GM23338 (cell line): ENCODE measurements around the gene NOC2L. TPM values are rescaled to one million over a fixed set of nuclear protein-coding genes. Genes with fewer than 3 reads are reported as not detected.

Experiments
- ATAC-seq: fragments of 200-7000 bp; cut with Tn5 transposase; 3 replicates; pipeline ENCODE4 v1.9.1; 2020
- DNase-seq: peaks from one replicate; pipeline ENCODE4 v3.0.0-alpha.2; 2015; ENCODE audit warnings: low spot score
- H2AFZ ChIP-seq: fragments of 200-600 bp; sonication (generic); 2 replicates; pipeline ENCODE4 v1.8.0; 2016; ENCODE audit warnings: antibody characterized with exemption, mild to moderate bottlenecking, moderate library complexity
- H3F3A ChIP-seq: fragments of 200-600 bp; sonication (generic); replicated peaks from 2 replicates; pipeline ENCODE4 v1.8.0; 2017; ENCODE audit warnings: antibody characterized with exemption, mixed run types, low read depth
- H3K27ac ChIP-seq: fragments of 200-600 bp; sonication (generic); 2 replicates; pipeline ENCODE4 v1.6.1; 2016; ENCODE audit warnings: low read depth
- H3K27me3 ChIP-seq: fragments of 200-600 bp; sonication (generic); 2 replicates; pipeline ENCODE4 v1.8.0; 2016; ENCODE audit warnings: mild to moderate bottlenecking, mixed run types, moderate library complexity; ENCODE audit not compliant: insufficient read depth
- H3K36me3 ChIP-seq: fragments of 200-600 bp; sonication (generic); 2 replicates; pipeline ENCODE4 v1.8.0; 2016; ENCODE audit warnings: mild to moderate bottlenecking; ENCODE audit not compliant: insufficient read depth
- H3K4me1 ChIP-seq: fragments of 200-600 bp; sonication (generic); 2 replicates; pipeline ENCODE4 v1.8.0; 2016; ENCODE audit warnings: mild to moderate bottlenecking, moderate library complexity; ENCODE audit not compliant: insufficient read depth
- H3K4me2 ChIP-seq: fragments of 200-600 bp; sonication (generic); 2 replicates; pipeline ENCODE4 v1.7.1; 2017; ENCODE audit warnings: mixed run types
- H3K4me3 ChIP-seq: fragments of 200-600 bp; sonication (generic); 2 replicates; pipeline ENCODE4 v1.6.1; 2016; ENCODE audit warnings: mixed run types
- H3K79me2 ChIP-seq: fragments of 200-600 bp; sonication (generic); replicated peaks from 2 replicates; pipeline ENCODE4 v1.8.0; 2017; ENCODE audit warnings: mild to moderate bottlenecking; ENCODE audit not compliant: insufficient read depth
- H3K9me2 ChIP-seq: fragments of 200-600 bp; sonication (generic); 2 replicates; pipeline ENCODE4 v1.8.0; 2017; ENCODE audit not compliant: insufficient read depth
- H4K20me1 ChIP-seq: fragments of 200-600 bp; sonication (generic); replicated peaks from 2 replicates; pipeline ENCODE4 v1.8.0; 2017; ENCODE audit warnings: mild to moderate bottlenecking; ENCODE audit not compliant: insufficient read depth
- H3K27ac Mint-ChIP-seq: 2 replicates; pipeline ENCODE4 v1.8.0; 2020; ENCODE audit warnings: inconsistent platforms, mild to moderate bottlenecking, moderate library complexity, mixed read lengths
- H3K27me3 Mint-ChIP-seq: 3 replicates; pipeline ENCODE4 v1.8.0; 2022; ENCODE audit warnings: low read depth, mild to moderate bottlenecking, moderate library complexity, mixed read lengths, inconsistent platforms; ENCODE audit not compliant: insufficient read depth, poor library complexity
- H3K36me3 Mint-ChIP-seq: 3 replicates; pipeline ENCODE4 v1.8.0; 2021; ENCODE audit warnings: low read depth, mild to moderate bottlenecking, inconsistent platforms, moderate library complexity, mixed read lengths
- H3K4me1 Mint-ChIP-seq: 3 replicates; pipeline ENCODE4 v1.8.0; 2020; ENCODE audit warnings: mild to moderate bottlenecking, inconsistent platforms, mixed read lengths
- H3K4me3 Mint-ChIP-seq: 3 replicates; pipeline ENCODE4 v1.8.0; 2021; ENCODE audit warnings: moderate library complexity, mild to moderate bottlenecking, inconsistent platforms, mixed read lengths
- H3K9me3 Mint-ChIP-seq: 3 replicates; pipeline ENCODE4 v1.8.0; 2020; ENCODE audit warnings: moderate library complexity, mild to moderate bottlenecking, inconsistent platforms, mixed read lengths
- CREB1 ChIP-seq: fragments of 250-450 bp; sonication (Bioruptor Pico); IDR thresholded peaks from 2 replicates; pipeline ENCODE4 v1.5.0; 2020; ENCODE audit warnings: low read depth, mild to moderate bottlenecking, moderate library complexity
- EZH2 ChIP-seq: fragments of 200-600 bp; sonication (generic); IDR thresholded peaks from one replicate; pipeline ENCODE4 v1.8.0; 2017; ENCODE audit warnings: antibody characterized with exemption, mild to moderate bottlenecking, low read depth; ENCODE audit not compliant: unreplicated experiment
- NANOG ChIP-seq: IDR thresholded peaks from 2 replicates; pipeline ENCODE4 v1.6.1; 2016; ENCODE audit warnings: antibody characterized with exemption, borderline replicate concordance
- POLR2AphosphoS5 ChIP-seq: IDR thresholded peaks from 2 replicates; pipeline ENCODE4 v1.6.1; 2016; ENCODE audit warnings: antibody characterized with exemption, low read depth
- STAT1 ChIP-seq: IDR thresholded peaks from one replicate; pipeline ENCODE4 v1.6.1; 2016; ENCODE audit warnings: antibody characterized with exemption; ENCODE audit not compliant: unreplicated experiment
- polyA plus RNA-seq: library from polyadenylated mRNA; unstranded; fragments of >200 nt; fragmentation: Nextera tagmentation; extraction: Ambion mirVana; gene quantifications from 2 replicates; pipeline ENCODE4 v1.2.1, GENCODE V29; 2016
- total RNA-seq: library from RNA; depleted of rRNA; stranded (reverse); fragments of >200 nt; shearing (Covaris generic); gene quantifications from 2 replicates; pipeline ENCODE4 v1.2.3, GENCODE V29; 2014
- TF ChIP-seq, protein P1 (sequence below), 2 experiments: fragments of 200-600 bp in 1 of 2; sonication (generic) in 1 of 2; conservative IDR thresholded peaks; 2 replicates each; pipeline versions ENCODE4 v1.5.1 to v1.6.1; 2016 to 2017; ENCODE audit warnings: antibody characterized with exemption in 2 of 2, low read depth in 2 of 2, mild to moderate bottlenecking in 2 of 2, moderate library complexity in 1 of 2
- TF ChIP-seq, protein P2 (sequence below): IDR thresholded peaks from 2 replicates; pipeline ENCODE4 v1.6.1; 2016; ENCODE audit warnings: antibody characterized with exemption
- TF ChIP-seq, protein P3 (sequence below): fragments of 250-450 bp; sonication (Bioruptor Pico); IDR thresholded peaks from 2 replicates; pipeline ENCODE4 v1.5.0; 2020; ENCODE audit warnings: mild to moderate bottlenecking, moderate library complexity

The NOC2L gene
- total and polyA plus RNA-seq, 2 experiments from 2014 or later: 79.3 to 125 TPM

DNA sequence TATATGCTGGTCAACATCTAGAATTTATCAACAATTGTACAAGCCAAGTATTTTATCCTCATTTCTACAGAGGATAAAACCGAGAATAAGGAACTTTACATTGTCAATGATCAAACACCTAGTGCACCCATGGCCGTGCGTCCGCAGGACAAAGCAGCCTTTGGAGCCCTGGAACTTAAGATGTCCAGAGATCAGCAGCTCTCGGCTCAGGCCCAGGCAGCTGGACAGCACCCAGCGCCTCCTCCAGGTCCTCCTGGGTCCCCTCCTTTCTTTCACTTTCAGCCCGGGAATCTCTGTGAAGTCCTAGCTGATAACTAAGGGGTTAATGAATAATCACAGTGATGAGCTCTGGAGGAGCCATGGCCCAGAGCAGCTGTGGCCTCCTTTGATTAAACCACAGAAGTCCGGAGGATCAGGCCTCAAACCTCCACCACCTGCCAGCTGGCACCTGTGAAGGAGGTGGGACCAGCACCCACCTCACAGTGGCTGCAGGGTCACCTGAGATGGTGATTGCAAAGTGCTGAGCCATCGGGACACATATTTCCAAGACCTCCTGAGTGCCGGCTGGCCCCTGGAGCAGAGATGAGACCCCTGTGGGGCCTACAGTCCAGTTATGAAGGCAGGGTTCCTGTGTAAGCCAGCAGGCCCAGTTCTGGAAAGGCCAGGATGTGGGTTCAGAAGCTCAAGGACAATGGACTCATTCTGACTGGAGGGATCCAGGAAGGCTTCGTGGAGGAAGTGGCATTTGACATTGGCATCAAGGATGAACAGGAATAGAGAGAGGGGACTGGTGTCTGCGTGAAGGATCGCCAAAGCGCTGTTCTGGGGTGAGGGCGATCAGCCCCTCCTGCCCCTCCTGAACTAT is 46.9 kb downstream of the NOC2L start (continued):
- TF ChIP-seq, protein P1, sequence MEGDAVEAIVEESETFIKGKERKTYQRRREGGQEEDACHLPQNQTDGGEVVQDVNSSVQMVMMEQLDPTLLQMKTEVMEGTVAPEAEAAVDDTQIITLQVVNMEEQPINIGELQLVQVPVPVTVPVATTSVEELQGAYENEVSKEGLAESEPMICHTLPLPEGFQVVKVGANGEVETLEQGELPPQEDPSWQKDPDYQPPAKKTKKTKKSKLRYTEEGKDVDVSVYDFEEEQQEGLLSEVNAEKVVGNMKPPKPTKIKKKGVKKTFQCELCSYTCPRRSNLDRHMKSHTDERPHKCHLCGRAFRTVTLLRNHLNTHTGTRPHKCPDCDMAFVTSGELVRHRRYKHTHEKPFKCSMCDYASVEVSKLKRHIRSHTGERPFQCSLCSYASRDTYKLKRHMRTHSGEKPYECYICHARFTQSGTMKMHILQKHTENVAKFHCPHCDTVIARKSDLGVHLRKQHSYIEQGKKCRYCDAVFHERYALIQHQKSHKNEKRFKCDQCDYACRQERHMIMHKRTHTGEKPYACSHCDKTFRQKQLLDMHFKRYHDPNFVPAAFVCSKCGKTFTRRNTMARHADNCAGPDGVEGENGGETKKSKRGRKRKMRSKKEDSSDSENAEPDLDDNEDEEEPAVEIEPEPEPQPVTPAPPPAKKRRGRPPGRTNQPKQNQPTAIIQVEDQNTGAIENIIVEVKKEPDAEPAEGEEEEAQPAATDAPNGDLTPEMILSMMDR (conservative IDR thresholded peaks at IDR 0.05; ENCODE audit: low read depth in 2 of 2): no peak
- TF ChIP-seq STAT1: no peak
- TF ChIP-seq POLR2AphosphoS5: no peak
- TF ChIP-seq CREB1: no peak
- TF ChIP-seq NANOG: no peak
- TF ChIP-seq, protein P2, sequence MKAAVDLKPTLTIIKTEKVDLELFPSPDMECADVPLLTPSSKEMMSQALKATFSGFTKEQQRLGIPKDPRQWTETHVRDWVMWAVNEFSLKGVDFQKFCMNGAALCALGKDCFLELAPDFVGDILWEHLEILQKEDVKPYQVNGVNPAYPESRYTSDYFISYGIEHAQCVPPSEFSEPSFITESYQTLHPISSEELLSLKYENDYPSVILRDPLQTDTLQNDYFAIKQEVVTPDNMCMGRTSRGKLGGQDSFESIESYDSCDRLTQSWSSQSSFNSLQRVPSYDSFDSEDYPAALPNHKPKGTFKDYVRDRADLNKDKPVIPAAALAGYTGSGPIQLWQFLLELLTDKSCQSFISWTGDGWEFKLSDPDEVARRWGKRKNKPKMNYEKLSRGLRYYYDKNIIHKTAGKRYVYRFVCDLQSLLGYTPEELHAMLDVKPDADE: no peak
- no peak for TF ChIP-seq EZH2

DNA sequence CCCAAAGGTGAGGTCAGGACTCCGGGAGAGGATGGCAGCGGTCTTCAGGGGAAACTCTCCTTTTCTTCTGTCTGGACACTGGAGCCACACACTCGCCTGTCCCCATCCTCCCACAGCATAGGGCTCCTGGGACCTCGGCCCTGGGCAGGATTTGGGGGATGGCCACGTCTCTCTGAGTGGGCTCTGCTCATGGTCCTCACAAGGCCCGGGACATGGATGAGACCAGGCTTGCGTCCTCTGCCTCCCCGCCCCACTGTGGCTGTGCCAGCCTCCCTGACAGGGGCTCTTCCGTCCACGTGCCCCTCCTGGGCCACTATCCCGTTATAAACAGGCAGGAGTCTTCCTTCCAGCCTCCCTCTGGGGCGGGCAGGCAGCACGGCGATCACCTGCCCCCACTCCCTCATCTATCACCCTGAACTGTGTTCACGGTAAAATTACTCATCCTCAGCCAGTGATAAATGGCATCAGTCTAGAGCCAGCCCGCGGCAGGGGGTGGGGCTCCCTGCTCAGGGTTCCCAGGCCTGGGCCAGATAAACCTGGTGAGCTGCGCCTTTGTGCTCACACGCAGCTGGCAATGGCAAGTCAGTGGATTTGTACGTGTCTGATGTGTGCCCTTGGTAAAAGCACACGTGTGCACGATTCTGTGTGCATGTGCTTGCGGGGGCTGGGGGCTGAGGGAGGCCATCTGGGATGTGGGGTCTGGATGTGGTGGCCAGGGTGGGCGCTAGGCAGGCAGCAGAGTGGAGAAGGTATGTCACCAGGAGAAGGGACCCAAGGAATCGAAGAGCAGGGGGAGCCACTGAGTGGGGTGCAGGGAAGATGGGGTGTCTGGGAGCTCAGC is 48.0 kb downstream of the NOC2L start:
- H3K27ac ChIP-seq: no peak overlapping the region
- Mint-ChIP-seq H3K27ac (no peak overlapping the region), H3K4me3 (no peak overlapping the region), H3K27me3 (peaks cover 49% of the 10 kb centered on the region), H3K36me3 (peaks cover 2% of the 10 kb centered on the region; the same call in 1 of the 3 replicates), H3K4me1 (peaks cover 8% of the 10 kb centered on the region; the same call in 2 of the 3 replicates), H3K9me3 (peaks cover 4% of the 10 kb centered on the region; the same call in 2 of the 3 replicates)
- H3K4me3 ChIP-seq: no peak overlapping the region
- no peaks in the 10 kb centered on the region for H3K4me1 ChIP-seq
- no peak overlapping the region for H2AFZ ChIP-seq
- H3K36me3 ChIP-seq: no peaks in the 10 kb centered on the region
- no peaks in the 10 kb centered on the region for H3K9me2 ChIP-seq
- no peaks in the 10 kb centered on the region; the same call in 1 of the 2 replicates for H4K20me1 ChIP-seq
- H3K4me2 ChIP-seq: no peak overlapping the region
- DNase-seq (no peak), ATAC-seq (no peak)
- H3F3A ChIP-seq: no peaks in the 10 kb centered on the region
- peaks cover 70% of the 10 kb centered on the region for H3K27me3 ChIP-seq
- no peaks in the 10 kb centered on the region for H3K79me2 ChIP-seq
- TF ChIP-seq EZH2: no peak
- TF ChIP-seq CREB1: no peak
- TF ChIP-seq, protein P2: no peak
- TF ChIP-seq, protein P3, sequence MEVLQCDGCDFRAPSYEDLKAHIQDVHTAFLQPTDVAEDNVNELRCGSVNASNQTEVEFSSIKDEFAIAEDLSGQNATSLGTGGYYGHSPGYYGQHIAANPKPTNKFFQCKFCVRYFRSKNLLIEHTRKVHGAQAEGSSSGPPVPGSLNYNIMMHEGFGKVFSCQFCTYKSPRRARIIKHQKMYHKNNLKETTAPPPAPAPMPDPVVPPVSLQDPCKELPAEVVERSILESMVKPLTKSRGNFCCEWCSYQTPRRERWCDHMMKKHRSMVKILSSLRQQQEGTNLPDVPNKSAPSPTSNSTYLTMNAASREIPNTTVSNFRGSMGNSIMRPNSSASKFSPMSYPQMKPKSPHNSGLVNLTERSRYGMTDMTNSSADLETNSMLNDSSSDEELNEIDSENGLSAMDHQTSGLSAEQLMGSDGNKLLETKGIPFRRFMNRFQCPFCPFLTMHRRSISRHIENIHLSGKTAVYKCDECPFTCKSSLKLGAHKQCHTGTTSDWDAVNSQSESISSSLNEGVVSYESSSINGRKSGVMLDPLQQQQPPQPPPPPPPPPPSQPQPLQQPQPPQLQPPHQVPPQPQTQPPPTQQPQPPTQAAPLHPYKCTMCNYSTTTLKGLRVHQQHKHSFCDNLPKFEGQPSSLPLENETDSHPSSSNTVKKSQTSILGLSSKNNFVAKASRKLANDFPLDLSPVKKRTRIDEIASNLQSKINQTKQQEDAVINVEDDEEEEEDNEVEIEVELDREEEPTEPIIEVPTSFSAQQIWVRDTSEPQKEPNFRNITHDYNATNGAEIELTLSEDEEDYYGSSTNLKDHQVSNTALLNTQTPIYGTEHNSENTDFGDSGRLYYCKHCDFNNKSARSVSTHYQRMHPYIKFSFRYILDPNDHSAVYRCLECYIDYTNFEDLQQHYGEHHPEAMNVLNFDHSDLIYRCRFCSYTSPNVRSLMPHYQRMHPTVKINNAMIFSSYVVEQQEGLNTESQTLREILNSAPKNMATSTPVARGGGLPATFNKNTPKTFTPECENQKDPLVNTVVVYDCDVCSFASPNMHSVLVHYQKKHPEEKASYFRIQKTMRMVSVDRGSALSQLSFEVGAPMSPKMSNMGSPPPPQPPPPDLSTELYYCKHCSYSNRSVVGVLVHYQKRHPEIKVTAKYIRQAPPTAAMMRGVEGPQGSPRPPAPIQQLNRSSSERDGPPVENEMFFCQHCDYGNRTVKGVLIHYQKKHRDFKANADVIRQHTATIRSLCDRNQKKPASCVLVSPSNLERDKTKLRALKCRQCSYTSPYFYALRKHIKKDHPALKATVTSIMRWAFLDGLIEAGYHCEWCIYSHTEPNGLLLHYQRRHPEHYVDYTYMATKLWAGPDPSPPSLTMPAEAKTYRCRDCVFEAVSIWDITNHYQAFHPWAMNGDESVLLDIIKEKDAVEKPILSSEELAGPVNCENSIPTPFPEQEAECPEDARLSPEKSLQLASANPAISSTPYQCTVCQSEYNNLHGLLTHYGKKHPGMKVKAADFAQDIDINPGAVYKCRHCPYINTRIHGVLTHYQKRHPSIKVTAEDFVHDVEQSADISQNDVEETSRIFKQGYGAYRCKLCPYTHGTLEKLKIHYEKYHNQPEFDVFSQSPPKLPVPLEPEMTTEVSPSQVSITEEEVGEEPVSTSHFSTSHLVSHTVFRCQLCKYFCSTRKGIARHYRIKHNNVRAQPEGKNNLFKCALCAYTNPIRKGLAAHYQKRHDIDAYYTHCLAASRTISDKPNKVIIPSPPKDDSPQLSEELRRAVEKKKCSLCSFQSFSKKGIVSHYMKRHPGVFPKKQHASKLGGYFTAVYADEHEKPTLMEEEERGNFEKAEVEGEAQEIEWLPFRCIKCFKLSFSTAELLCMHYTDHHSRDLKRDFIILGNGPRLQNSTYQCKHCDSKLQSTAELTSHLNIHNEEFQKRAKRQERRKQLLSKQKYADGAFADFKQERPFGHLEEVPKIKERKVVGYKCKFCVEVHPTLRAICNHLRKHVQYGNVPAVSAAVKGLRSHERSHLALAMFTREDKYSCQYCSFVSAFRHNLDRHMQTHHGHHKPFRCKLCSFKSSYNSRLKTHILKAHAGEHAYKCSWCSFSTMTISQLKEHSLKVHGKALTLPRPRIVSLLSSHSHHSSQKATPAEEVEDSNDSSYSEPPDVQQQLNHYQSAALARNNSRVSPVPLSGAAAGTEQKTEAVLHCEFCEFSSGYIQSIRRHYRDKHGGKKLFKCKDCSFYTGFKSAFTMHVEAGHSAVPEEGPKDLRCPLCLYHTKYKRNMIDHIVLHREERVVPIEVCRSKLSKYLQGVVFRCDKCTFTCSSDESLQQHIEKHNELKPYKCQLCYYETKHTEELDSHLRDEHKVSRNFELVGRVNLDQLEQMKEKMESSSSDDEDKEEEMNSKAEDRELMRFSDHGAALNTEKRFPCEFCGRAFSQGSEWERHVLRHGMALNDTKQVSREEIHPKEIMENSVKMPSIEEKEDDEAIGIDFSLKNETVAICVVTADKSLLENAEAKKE (CRISPR knock-in tag): no peak
- TF ChIP-seq, protein P1 (conservative IDR thresholded peaks at IDR 0.05; ENCODE audit: low read depth in 2 of 2): no peak
- no peak for TF ChIP-seq NANOG
